MM.1S (cell line): Measurements from ENCODE around the gene ASGR1.
A peak's percentile ranks its signal among the peaks of the same experiment; 100 is the strongest.

Experiments used
- CTCF ChIP-seq: fragments of 300-600 bp; sonication (generic); IDR thresholded peaks from 2 replicates; pipeline ENCODE4 v1.5.1; 2016; ENCODE audit warnings: antibody characterized with exemption, low read length, mixed read lengths
- EZH2 ChIP-seq: fragments of 300-600 bp; sonication (generic); optimal IDR thresholded peaks from 2 replicates; pipeline ENCODE3; 2017; ENCODE audit warnings: low read depth, mild to moderate bottlenecking, antibody characterized with exemption, low read length, mixed read lengths
- EZH2phosphoT487 ChIP-seq: fragments of 300-600 bp; sonication (generic); IDR thresholded peaks from 2 replicates; pipeline ENCODE4 v1.6.1; 2018; ENCODE audit warnings: antibody characterized with exemption, low read length

GRCh38 chr17:7186241-7186640 is 7.1 kb upstream of the ASGR1 start:
- peak; percentile 21 for TF ChIP-seq CTCF
- no peak for TF ChIP-seq EZH2phosphoT487
- no peak for TF ChIP-seq EZH2
